Endothelial cell of umbilical vein (primary cell): ENCODE data around the gene CSNK1D.

Experiments used
- EZH2 ChIP-seq: IDR thresholded peaks from 2 replicates; pipeline ENCODE4 v1.6.1; 2012; ENCODE audit warnings: borderline replicate concordance, low read depth, mild to moderate bottlenecking, moderate library complexity, low read length, inconsistent platforms; ENCODE audit not compliant: severe bottlenecking
- FOS ChIP-seq: IDR thresholded peaks from 2 replicates; pipeline ENCODE4 v1.6.1; 2011; ENCODE audit warnings: mild to moderate bottlenecking, low read length, moderate library complexity, borderline replicate concordance; ENCODE audit not compliant: insufficient read depth
- GATA2 ChIP-seq: IDR thresholded peaks from 2 replicates; pipeline ENCODE4 v1.7.0; 2011; ENCODE audit warnings: low read depth, mild to moderate bottlenecking, moderate library complexity, mixed read lengths, low read length; ENCODE audit not compliant: insufficient read length, insufficient read depth
- JUN ChIP-seq: IDR thresholded peaks from 2 replicates; pipeline ENCODE4 v1.6.1; 2011; ENCODE audit warnings: borderline replicate concordance, low read depth; ENCODE audit not compliant: insufficient read length, insufficient read depth
- MYC ChIP-seq: IDR thresholded peaks from one replicate; pipeline ENCODE4 v1.6.1; 2011; ENCODE audit warnings: mild to moderate bottlenecking, low read depth, low read length
- POLR2A ChIP-seq: IDR thresholded peaks from 2 replicates; pipeline ENCODE4 v1.6.1; 2012; ENCODE audit warnings: low read depth, mild to moderate bottlenecking, control low read depth, low read length
- POLR2AphosphoS5 ChIP-seq: IDR thresholded peaks from 2 replicates; pipeline ENCODE4 v1.6.1; 2012; ENCODE audit warnings: low read depth, mild to moderate bottlenecking, control low read depth, low read length, moderate library complexity; ENCODE audit not compliant: insufficient read depth
- TF ChIP-seq, protein P1 (sequence below), 2 donors: IDR thresholded peaks; 1 replicate in 1 of 2; 2 replicates in 1 of 2; pipeline ENCODE4 v1.5.1; 2011; ENCODE audit warnings: low read length in 2 of 2, mild to moderate bottlenecking in 2 of 2, moderate library complexity in 2 of 2, control low read depth in 1 of 2, inconsistent platforms in 1 of 2, low read depth in 1 of 2; ENCODE audit not compliant: insufficient read depth in 1 of 2; ENCODE audit errors: extremely low read depth in 1 of 2
- TF ChIP-seq, protein P2 (sequence below): IDR thresholded peaks from 2 replicates; pipeline ENCODE4 v1.6.1; 2011; ENCODE audit not compliant: insufficient read depth, insufficient read length

DNA sequence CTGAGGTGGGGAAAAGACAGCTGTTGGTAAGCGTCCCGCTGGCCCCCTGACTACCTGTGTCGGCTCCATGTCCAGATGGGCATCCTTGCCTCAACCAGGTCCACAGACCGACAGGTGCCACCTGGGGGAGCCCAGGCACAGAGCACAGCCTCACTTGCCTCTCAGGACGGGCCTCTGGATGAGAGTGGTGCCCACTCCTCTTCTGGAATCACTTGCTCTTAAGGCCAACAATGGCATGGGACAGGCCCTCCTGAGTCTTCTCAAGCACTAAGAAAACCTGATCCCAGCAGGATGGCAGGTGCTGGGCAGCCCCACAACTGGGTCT, 27.5 kb downstream of the CSNK1D start:
- TF ChIP-seq, protein P1, sequence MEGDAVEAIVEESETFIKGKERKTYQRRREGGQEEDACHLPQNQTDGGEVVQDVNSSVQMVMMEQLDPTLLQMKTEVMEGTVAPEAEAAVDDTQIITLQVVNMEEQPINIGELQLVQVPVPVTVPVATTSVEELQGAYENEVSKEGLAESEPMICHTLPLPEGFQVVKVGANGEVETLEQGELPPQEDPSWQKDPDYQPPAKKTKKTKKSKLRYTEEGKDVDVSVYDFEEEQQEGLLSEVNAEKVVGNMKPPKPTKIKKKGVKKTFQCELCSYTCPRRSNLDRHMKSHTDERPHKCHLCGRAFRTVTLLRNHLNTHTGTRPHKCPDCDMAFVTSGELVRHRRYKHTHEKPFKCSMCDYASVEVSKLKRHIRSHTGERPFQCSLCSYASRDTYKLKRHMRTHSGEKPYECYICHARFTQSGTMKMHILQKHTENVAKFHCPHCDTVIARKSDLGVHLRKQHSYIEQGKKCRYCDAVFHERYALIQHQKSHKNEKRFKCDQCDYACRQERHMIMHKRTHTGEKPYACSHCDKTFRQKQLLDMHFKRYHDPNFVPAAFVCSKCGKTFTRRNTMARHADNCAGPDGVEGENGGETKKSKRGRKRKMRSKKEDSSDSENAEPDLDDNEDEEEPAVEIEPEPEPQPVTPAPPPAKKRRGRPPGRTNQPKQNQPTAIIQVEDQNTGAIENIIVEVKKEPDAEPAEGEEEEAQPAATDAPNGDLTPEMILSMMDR (IDR thresholded peaks at IDR 0.05; ENCODE audit: extremely low read depth in 1 of 2, insufficient read depth in 1 of 2, low read depth in 1 of 2, low read length in 2 of 2), result no peak
- TF ChIP-seq POLR2A, result no peak
- TF ChIP-seq POLR2AphosphoS5, result no peak
- no peak for TF ChIP-seq EZH2
- TF ChIP-seq, protein P2, sequence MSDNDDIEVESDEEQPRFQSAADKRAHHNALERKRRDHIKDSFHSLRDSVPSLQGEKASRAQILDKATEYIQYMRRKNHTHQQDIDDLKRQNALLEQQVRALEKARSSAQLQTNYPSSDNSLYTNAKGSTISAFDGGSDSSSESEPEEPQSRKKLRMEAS, result no peak
- TF ChIP-seq MYC, result no peak
- no peak for TF ChIP-seq FOS
- TF ChIP-seq JUN, result no peak
- TF ChIP-seq GATA2, result no peak
